Measurements from ENCODE around the gene SUCLG2.
"Not testable (repeated sequence)": the region's sequence is repeated elsewhere in the genome, so short reads cannot be mapped to it uniquely, and the experiment has no call there.

SUCLG2 gene

DNA sequence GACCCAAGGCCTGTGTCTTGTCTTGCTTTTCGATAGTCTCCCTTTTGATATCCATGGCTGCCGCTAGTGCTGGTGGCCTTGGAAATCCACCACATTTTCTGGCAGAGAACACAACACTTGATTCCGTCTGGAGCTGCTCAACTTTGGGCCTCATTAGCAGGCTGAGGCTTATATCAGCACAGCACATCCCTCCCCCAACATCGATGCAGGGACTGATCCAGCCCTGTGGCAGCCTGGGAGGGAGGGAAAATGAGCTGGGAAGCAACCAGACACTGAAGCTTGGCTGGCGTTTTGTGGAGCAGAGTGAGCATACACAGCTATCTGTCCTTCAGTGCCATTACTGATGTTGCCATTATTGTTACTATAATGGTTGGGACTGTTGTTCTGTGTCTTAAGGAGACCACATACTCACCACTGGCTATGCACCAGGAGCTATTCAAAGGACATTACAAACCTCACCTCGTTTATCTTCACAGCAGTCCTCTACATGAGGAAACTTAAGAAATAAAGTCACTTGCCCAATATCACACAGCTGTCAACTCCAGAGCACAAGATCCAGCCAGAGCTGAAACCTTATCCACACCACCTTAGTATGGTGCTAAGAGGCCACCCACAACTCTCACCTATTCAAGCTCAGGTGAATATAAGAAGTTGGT lies 102.9 kb downstream of the SUCLG2 start:
- FAIRE-seq: no peak

DNA sequence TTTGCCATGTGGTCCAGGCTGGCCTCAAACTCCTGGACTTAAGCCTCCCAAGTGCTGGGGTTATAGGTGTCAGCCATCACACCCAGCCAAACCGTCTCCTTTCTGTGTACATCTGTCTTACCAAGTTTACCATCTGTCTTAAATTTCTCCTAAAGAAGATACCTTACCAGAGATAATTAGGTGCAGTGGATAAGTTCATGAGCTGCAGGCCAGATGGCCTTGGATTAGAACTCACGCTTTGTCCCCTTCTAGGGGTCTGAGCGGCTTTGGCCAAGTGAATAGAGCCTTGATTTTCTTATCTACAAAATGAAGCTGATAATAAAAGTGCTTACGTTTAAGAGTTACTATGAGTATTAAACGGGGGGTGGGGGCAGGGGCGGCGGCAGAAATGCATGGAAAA lies 103.9 kb downstream of the SUCLG2 start:
- FAIRE-seq: no peak

DNA sequence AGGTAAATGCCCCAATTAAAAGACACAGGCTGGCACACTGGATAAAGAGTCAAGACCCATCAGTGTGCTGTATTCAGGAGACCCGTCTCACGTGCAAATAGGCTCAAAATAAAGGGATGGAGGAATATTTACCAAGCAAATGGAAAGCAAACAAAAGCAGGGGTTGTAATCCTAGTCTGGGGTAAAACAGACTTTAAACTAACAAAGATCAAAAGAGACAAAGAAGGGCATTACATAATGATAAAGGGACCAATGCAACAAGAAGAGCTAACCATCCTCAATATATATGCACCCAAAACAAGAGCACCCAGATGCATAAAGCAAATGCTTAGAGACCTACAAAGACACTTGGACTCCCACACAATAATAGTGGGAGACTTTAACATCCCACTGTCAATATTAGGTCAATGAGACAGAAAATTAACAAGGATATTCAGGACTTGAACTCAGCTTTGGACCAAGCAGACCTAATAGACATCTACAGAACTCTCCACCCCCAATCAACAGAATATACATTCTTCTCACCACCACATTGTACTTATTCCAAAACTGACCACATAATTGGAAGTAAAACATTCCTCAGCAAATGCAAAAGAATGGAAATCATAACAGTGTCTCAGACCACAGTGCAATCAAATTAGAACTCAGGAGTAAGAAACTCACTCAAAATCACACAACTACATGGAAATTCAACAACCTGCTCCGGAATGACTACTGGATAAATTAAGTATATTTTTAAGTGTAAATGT lies 111.7 kb downstream of the SUCLG2 start:
- FAIRE-seq: not testable (repeated sequence)

DNA sequence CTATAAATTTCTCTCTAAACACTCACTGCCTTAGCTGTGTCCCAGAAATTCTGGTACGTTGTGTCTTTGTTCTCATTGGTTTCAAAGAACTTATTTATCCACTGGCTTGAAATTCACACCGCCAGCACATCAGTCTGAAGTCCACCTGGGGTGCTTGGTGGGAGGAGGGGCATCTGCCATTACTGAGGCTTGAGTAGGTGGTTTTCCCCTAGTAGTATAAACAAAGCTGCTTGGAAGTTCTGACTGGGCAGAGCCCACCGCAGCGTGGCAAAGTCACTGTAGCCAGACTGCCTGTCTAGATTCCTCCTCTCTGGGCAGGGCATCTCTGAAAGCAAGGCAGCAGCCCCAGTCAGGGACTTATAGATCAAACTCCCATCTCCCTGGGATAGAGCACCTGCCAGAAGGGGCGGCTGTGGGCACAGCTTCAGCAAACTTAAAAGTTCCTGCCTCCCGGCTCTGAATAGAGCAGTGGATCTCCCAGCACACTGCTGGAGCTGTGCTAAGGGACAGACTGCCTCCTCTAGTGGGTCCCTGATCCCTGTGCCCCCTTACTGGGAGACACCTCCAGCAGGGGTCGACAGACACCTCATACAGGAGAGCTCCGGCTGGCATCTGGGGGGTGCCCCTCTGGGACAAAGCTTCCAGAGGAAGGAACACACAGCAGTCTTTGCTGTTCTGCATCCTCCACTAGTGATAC lies 114.1 kb downstream of the SUCLG2 start:
- no peak for FAIRE-seq

DNA sequence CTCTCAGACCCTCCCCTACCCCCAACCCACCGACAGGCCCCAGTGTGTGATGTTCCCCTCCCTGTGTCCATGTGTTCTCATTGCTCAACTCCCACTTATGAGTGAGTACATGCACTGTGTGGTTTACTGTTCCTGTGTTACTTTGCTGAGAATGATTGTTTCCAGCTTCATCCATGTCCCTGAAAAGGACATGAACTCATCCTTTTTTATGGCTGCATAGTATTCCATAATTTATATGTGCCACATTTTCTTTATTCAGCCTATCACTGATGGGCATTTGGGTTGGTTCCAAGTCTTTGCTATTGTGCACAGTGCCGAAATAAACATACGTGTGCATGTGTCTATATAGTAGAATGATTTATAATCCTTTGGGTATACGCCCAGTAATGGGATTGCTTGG lies 117.2 kb downstream of the SUCLG2 start:
- FAIRE-seq: not testable (repeated sequence)

DNA sequence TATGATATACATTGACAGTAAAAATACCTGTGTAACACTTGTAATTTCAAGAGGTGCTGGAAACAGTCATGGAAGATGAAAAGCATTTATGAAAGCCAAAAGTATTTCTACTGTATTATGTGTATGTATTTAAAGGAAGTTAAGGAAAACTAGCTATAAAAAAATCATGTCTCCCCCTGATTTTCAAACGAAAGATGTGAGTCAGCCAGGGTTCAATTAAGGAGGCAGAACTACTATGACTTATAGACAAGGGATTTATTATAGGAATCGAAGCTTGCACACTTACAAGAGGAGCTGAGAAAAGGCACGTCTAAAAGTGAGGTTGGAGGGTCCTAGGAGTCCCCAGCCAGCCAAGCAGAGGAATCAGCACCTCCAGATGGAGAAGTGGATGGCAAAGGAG lies 119.4 kb downstream of the SUCLG2 start:
- no peak for FAIRE-seq

DNA sequence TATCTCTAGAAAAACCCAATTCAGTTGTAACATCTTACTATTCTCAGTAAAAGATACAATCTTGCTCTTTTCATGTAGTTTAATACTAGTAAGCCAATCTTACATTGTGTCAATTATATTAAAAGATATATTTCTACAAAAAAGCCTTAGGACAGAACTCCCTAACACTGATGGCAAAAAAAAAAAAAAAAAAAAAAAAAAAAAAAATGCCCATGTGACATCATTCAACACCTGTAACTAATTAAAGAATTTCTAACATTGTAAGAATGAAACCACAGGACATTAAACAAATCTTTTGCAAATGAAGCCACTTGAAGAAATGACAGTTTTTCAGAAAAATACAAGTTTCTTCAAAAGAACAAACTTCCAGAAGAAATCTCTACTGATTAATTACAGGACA lies 119.8 kb downstream of the SUCLG2 start:
- peak; percentile 77 for FAIRE-seq

DNA sequence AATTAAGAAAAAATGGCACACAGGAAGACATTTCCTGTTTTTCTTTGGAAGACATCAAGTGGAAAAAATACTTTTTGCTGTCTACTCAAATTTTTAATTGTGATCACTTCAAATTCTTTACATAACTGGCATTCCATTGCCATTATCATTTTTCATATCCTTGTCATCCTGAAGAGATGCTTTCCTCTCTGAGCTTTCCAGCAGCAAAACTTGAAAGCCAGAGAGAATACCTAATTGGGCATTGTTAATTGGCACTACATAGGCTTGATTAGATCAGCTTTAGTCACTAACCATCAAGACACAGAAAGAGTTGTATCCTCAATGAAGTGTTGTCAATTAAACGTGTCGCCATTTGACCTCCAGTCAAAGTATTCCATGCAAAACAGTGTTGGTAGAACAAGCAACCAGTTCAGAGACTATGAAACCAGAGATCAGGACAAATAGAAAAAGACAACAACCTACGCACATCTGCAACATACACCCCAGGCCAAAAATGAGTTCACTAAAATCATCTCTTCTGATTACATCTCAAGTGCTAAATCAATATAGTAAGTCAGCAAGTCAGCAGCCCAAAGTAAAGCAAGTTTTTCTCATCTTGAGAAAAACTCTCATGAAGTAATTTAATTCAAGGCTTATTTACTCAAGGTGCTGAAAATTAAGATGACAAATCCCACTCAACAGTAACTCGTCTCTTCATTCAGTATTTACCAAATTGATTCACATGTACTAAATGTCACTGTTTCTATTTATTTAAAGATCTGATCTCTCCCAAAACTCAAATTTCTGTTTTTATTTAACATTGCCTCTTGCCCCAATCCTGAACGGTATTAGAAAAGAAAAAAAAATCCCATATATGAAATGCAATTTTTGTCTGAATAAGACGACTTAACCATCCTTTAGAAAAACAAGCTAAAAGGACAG lies 123.0 kb downstream of the SUCLG2 start:
- FAIRE-seq: peak; percentile 88

DNA sequence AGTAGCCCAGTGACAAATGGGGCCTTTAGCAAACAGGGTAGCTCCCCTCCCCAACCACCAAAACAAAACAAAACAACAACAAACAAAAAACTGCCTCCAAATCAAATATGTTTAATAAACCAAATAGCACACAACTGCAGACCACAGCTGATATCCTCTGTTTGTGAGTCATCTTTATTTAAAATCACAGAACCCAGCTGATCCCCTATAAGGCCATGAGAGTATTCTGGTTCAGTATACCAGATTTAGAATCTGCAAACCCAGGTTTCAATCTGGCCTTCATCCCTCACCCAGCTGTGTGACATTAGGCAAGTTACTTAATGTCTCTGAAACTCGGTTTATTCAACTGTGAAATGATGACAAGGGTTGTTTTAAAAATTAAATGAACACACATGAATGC lies 124.5 kb downstream of the SUCLG2 start:
- no peak for FAIRE-seq

DNA sequence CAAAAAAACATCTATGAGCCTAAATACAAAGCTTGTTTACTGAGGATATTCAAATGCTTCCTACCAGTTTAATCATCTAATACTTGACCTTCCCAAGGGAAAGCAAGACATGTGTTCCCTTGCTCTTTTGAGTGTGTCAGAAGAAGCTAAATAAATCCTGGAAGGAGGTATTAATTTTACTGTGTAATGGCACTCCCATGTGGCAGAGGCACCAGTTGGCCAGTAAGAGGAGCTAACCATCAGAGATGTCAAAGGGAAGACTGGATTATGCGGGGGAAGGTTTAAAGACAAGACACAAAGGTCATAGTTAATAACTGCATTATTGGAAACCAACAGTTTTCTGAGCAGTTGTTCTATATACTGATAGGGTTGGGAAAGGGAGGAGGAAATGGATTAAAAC lies 125.1 kb downstream of the SUCLG2 start:
- no peak for FAIRE-seq

DNA sequence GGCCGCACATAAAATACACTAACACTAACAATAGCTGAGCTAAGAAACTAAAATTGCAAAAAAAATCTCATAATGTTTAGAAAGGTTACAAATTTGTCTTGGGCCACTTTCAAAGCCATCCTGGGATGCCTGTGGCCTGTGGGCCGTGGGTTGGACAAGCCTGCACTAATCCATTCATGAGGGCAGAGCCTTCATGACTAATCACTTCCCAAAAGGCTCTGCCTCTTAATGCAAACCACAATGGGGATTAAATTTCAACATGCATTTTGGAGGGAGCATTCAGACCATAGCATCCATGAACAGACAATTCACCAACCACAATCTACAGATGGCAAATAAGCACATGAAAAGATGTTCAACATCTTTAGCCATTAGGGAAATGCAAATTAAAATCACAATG lies 128.2 kb downstream of the SUCLG2 start:
- no peak for FAIRE-seq

DNA sequence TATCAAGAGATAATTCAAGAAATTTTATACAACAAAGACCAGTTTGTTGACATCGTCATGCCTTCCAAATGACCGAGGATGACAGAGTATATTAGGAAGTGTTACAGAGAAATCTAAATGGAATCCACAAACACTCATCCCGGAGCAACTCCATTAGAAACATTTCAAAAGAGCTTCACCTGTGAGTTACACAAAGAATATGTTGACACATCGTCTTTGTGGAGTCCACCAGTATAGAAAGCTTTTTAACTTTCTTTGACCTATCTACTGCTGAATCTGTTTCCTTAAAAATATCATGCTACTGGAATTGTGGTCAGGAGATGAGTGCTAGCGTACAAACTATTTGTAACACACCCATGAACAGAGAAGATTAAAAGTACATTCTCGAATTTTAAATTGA lies 130.4 kb downstream of the SUCLG2 start:
- FAIRE-seq: peak; percentile 78

DNA sequence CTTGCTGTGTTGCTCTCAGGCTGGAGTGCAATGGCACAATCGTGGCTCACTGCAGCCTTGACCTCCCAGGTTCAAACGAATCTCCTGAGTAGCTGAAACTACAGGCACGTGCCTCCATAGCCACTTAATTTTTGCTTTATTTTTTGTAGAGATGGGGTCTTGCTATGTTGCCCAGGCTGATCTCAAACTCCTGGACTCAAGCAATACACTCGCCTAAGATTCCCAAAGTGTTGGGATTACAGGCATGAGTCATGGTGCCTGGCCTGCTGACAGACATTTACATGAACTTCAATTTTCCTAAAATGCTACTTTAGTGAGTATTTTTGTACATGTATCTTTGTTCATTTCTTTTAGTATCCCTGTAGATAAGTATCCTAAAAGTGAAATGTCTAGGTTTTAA lies 132.3 kb downstream of the SUCLG2 start:
- FAIRE-seq: no peak

DNA sequence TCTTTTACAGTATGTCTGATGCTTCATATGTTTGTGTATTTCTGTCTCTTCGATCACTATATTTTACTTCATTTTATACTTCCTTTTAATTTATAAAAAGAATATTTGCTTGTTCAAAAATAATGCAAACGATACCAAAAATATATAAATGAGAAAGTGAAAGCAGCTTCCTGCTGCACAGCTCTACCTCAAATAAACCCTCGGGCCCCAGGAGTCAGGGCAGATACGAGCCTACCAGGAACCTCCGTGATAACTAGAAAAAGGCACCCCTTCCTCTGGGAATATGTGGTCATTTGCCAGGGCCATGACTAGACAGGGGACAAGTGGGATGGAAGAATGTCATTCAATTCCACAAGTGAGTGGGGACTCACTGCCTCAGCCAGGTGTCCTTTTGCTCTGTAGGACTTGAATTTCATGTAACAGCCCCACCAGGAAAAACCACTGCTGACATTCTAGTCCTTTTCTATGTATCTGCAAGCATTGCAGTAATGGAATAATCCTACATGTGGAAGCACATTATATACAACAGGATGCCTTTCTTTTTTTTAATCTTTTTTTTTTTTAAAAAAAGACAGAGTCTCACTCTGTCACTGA lies 133.3 kb downstream of the SUCLG2 start:
- FAIRE-seq: no peak

DNA sequence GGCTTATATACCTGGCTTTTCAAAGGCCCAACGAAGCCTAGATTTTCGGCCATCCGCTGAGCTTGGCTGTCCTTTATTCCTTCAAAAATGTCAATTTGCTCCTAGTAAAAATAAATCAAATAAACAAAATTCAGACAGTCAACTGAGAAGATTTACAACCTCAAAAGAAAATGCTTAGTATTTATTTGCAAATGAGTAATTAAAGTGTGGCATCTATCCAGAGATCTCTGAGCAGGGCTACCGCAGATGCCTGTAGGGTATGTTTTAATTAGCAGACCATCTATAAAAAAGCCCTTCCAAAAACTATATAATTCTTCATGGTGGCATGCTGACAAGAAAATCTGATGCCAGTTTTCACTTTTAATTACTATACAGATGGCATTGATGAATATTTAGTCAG lies 136.2 kb downstream of the SUCLG2 start:
- no peak for FAIRE-seq

DNA sequence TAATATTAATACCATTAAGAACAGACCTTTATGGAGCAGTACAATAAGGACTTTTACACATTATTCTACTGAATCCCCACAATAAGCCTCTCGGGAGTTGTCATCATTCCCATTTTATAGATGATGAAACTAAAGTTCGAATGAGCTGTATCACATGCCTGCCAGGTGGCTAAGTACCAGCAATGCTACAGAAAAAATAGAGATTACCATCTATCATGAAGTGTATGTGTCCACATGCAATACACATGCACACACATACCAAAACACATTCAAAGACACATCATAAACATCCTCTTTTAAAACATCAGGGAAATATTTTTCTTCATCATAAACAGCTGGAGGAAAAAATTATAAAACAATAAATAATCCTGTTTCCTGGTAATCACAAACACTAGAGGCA lies 136.6 kb downstream of the SUCLG2 start:
- FAIRE-seq: no peak

DNA sequence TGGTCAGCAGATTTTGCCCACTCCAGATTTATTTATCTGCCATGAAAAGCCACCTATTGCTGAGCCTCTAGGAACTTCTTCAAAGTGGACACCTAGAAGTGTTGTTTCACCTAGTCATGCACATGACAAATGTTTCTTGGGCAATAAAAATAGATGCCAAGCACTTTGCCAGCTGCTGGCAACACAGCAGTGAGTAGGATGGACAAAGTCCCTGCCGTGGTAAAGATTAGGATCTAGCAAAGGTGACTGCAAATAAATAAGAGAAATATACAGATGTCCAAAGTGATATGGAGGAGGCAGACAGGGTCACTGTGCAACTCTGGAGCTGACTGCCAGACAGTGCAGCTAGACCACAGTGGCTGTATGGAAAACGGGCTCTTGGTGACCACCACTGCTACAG lies 137.9 kb downstream of the SUCLG2 start:
- no peak for FAIRE-seq

DNA sequence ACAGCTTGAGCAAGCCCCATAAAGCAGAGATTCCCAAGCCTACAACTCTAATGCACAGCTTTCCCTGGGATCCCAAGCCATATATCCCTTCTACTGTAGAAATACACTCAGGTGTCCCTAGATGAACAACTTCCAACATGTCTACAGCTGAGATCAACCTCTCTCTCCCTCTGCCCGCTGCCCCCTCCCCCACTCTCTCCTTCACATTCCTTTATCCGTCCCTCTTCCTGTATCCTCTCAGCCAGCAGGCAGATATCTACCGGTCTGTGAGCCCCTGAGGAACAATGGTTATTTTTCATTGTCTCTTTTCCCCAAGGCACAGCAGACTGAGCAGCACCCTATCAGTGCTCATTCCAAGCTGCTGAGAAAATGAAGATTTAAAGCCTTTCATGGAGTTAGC lies 138.6 kb downstream of the SUCLG2 start:
- no peak for FAIRE-seq

DNA sequence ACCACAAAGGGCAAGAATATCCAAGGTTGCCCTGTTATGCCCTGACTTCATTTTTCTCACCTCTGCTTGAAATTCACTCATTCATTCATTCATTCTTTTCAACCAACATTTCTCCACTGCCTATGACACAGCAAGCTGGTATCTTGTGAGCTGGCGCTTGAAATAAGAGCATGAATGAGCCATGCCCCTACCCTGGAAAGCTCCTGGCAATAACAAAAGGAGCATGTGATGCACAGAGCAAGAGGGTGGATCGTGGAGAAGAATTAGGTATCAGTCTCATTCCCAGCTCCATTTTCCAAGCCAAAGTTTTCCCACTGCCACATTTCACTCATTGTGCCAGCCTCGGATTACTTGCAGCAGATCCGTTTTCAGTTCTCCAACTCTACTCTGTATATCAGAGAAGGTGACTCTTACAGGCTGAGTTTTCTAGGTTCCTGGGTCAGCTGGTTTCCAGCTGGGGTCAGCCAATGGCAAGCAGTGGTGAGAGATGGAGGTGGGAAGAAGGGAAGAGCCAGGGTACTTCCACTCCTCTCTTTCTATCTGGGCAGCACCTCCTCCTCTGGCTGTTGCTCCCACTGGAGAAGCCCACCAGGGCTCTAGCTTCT lies 144.8 kb downstream of the SUCLG2 start:
- no peak for FAIRE-seq

DNA sequence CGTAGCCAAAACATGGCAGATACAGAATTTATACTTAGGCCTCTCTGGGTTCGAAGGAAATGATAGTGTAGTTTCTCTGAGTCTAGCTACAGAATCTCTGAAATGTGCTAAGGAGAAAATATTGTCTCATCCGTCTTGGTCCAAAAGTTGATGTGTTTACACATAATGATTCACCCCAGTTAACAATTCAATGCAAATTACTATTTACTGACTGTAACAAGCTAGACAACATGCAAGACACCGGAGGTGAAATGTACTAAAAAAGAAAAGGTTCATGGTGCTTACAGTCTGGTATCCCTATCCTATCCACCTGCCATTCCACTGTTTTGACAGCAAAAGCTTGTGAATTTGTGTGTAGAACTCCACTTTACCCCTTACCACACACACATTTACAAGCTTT lies 146.8 kb downstream of the SUCLG2 start:
- no peak for FAIRE-seq

DNA sequence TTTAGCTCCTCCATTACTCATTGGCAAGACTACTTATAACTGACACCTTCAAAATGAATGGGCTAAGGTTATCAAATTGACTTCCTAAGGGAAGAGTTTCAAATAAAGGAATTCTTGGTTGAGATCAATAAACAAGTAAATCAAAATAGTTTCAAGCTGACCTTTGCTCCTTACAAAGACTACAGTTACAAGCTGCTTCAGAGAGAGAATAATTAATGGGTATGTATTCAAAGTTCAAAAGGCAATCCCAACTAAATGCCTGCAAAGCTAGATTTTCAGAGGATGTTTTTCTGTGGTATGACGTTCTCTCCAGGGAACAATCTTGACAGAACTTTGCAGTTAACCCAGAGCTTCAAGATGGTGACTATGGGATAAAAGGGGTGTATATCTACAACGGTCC lies 153.7 kb downstream of the SUCLG2 start:
- FAIRE-seq: no peak

DNA sequence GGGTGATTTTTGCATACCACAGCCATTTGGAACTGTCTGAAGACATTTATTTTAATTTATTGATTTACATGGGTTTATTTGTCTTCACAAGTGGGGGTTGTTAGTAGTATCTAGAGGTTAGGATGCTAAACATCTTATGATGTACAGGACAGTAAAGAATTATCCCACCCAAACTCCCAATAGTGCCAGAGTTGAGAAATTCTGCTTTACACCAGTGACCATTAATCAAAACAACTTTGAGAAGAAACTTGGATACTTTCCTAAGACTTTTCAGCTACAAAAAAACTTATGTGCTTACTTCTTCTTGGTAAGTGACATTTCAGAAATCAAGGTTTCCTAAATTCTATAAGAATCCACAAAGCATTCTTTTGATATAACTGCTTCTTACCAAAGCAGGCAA lies 156.7 kb downstream of the SUCLG2 start:
- no peak for FAIRE-seq

Measured in islet of Langerhans (tissue), 1 donor.